Measurements from ENCODE around the gene ACTR3C.
A peak's percentile ranks its signal among the peaks of the same experiment; 100 is the strongest.

The ACTR3C gene

DNA sequence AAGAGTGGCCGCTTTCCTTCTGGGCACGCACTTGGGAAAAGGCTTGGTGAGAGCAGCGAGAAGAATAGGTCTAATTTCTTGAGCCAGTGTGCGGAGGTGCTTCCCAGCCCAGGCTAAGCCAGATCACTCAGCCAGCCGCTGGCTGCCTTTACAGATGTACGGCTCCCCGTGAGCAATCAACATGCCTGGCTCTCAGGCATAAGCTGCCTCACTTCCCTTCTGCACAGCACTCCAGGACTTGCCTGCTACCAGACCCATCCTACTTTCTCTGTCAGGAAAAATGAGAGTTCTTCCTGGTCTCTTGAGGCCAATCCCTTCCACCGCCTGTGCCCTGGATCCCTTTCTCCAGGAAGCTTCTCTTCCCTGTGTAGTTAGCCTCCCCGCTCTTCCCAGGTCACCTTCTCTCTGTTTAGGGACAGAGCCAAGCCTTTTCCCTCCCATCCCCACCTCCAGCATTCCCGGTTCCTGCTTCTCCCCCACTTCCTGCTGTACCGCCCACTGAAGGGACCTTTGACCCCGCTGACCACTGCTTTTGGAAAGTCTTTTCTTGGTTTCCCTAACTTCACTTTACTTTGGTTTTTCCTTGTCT is 1.1 kb upstream of the ACTR3C start:
- H3K4me1 ChIP-seq (ENCODE audit: control insufficient read depth, low read length), result peaks cover 29% of the 10 kb centered on the region
- H3K27me3 ChIP-seq (ENCODE audit: control insufficient read depth, low read length), result no peaks in the 10 kb centered on the region
- H4K20me1 ChIP-seq (ENCODE audit: control insufficient read depth, insufficient read depth, low read depth, low read length), result no peaks in the 10 kb centered on the region
- peak overlapping the region; percentile 99 for H3K4me3 ChIP-seq (ENCODE audit: low read length)
- H3K9me3 ChIP-seq (ENCODE audit: control insufficient read depth, insufficient read depth, low read length), result no peaks in the 10 kb centered on the region
- peaks cover 66% of the 10 kb centered on the region for H3K36me3 ChIP-seq (ENCODE audit: control insufficient read depth, low read length)
- peak overlapping the region; percentile 98 for H3K4me2 ChIP-seq (ENCODE audit: low read length)
- H3K27ac ChIP-seq (ENCODE audit: low read depth, low read length), result no peak overlapping the region
- H3K9me2 ChIP-seq (replicated peaks; ENCODE audit: control insufficient read depth, low read length), result no peaks in the 10 kb centered on the region
- H3F3A ChIP-seq (ENCODE audit: control insufficient read depth, insufficient read depth), result no peaks in the 10 kb centered on the region
- peaks cover 38% of the 10 kb centered on the region for H3K79me2 ChIP-seq (ENCODE audit: control insufficient read depth, low read length)
- TF ChIP-seq, protein P1, sequence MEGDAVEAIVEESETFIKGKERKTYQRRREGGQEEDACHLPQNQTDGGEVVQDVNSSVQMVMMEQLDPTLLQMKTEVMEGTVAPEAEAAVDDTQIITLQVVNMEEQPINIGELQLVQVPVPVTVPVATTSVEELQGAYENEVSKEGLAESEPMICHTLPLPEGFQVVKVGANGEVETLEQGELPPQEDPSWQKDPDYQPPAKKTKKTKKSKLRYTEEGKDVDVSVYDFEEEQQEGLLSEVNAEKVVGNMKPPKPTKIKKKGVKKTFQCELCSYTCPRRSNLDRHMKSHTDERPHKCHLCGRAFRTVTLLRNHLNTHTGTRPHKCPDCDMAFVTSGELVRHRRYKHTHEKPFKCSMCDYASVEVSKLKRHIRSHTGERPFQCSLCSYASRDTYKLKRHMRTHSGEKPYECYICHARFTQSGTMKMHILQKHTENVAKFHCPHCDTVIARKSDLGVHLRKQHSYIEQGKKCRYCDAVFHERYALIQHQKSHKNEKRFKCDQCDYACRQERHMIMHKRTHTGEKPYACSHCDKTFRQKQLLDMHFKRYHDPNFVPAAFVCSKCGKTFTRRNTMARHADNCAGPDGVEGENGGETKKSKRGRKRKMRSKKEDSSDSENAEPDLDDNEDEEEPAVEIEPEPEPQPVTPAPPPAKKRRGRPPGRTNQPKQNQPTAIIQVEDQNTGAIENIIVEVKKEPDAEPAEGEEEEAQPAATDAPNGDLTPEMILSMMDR (IDR thresholded peaks at IDR 0.05; ENCODE audit: low read depth, low read length, poor library complexity, severe bottlenecking), result no peak
- no peak for TF ChIP-seq EZH2phosphoT487 (IDR thresholded peaks at IDR 0.05; ENCODE audit: borderline replicate concordance, low read length)

DNA sequence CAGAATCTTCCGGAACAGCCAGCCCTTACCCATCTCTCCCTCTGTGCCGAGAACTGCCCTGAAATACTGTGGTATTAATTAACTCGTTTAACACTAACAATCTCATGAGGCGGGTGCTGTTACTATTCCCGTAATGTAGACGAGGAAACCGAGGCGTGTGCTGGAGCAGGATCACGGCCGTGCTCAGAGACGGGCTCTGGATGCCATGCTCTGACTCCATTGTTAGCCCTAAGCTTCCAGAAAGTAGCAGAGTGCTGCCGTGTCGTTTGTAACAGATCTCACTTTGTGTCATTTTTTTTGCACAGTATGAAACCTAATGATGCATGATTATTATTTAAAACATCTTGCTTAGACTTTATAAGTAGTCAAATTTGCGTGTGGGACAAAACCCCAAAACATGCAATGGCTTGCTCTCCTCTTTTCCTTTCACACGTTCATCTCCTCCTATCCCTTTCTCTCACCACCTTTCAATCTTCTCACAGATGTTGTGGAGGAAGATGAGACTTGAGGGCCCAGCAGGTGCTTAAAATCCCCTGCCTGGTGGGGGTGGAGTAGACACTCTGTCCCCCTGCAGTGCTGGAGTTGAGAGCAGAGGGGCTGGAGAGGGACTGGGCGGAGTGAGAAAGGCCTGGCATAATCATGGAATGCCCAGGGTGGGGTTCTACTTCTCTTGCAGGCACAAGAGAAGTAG is 482 bp upstream of the ACTR3C start:
- Histone ChIP-seq H3K27ac (ENCODE audit: low read depth, low read length) (peak overlapping the region; percentile 72), H3K4me3 (ENCODE audit: low read length) (peak overlapping the region; percentile 99)

DNA sequence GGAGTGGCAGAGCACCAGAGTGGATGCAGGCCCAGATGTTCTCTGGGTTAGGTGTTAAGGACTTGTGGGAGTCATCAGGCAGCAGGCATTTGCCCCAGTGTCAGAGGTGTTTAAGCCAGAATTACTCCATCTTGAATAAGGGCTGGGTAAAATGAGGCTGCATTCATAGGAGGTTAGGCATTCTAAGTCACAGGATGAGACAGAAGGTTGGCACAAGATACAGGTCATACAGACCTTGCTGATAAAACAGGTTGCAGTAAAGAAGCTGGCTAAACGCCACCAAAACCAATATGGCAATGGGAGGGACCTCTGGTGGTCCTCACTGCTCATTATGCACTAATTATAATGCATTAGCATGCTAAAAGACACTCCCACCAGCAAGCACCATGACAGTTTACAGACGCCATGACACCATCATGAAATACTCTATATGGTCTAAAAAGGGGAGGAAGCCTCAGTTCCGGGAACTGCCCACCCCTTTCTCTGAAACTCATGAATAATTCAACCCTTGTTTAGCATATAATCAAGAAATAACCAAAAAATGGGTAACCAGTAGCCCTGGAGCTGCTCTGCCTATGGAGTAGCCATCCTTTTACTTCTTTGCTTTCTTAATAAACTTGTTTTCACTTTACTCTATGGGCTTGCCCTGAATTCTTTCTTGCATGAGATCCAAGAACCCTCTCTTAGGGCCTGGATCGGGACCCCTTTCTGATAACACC is 1.1 kb downstream of the ACTR3C start:
- no peaks in the 10 kb centered on the region for H3K27me3 ChIP-seq (ENCODE audit: control insufficient read depth, low read length)
- no peak for TF ChIP-seq EZH2phosphoT487 (IDR thresholded peaks at IDR 0.05; ENCODE audit: borderline replicate concordance, low read length)
- TF ChIP-seq, protein P1 (IDR thresholded peaks at IDR 0.05; ENCODE audit: low read depth, low read length, poor library complexity, severe bottlenecking), result no peak
- no peaks in the 10 kb centered on the region for H3K9me3 ChIP-seq (ENCODE audit: control insufficient read depth, insufficient read depth, low read length)
- peak overlapping the region; percentile 72 for H3K27ac ChIP-seq (ENCODE audit: low read depth, low read length)
- no peaks in the 10 kb centered on the region for H4K20me1 ChIP-seq (ENCODE audit: control insufficient read depth, insufficient read depth, low read depth, low read length)
- H3K4me2 ChIP-seq (ENCODE audit: low read length), result peak overlapping the region; percentile 98
- peaks cover 29% of the 10 kb centered on the region for H3K4me1 ChIP-seq (ENCODE audit: control insufficient read depth, low read length)
- H3F3A ChIP-seq (ENCODE audit: control insufficient read depth, insufficient read depth), result no peaks in the 10 kb centered on the region
- H3K9me2 ChIP-seq (replicated peaks; ENCODE audit: control insufficient read depth, low read length), result no peaks in the 10 kb centered on the region
- H3K4me3 ChIP-seq (ENCODE audit: low read length), result peak overlapping the region; percentile 99
- peaks cover 44% of the 10 kb centered on the region for H3K36me3 ChIP-seq (ENCODE audit: control insufficient read depth, low read length)
- H3K79me2 ChIP-seq (ENCODE audit: control insufficient read depth, low read length), result peaks cover 38% of the 10 kb centered on the region

More for the DNA sequence above, 482 bp upstream of the ACTR3C start:
- Histone ChIP-seq H3F3A (ENCODE audit: control insufficient read depth, insufficient read depth) (no peaks in the 10 kb centered on the region), H3K9me3 (ENCODE audit: control insufficient read depth, insufficient read depth, low read length) (no peaks in the 10 kb centered on the region), H3K79me2 (ENCODE audit: control insufficient read depth, low read length) (peaks cover 38% of the 10 kb centered on the region), H3K4me2 (ENCODE audit: low read length) (peak overlapping the region; percentile 98), H4K20me1 (ENCODE audit: control insufficient read depth, insufficient read depth, low read depth, low read length) (no peaks in the 10 kb centered on the region), H3K9me2 (replicated peaks; ENCODE audit: control insufficient read depth, low read length) (no peaks in the 10 kb centered on the region), H3K4me1 (ENCODE audit: control insufficient read depth, low read length) (peaks cover 29% of the 10 kb centered on the region), H3K36me3 (ENCODE audit: control insufficient read depth, low read length) (peaks cover 60% of the 10 kb centered on the region), H3K27me3 (ENCODE audit: control insufficient read depth, low read length) (no peaks in the 10 kb centered on the region)
- TF ChIP-seq EZH2phosphoT487 (IDR thresholded peaks at IDR 0.05; ENCODE audit: borderline replicate concordance, low read length), result no peak
- TF ChIP-seq, protein P1 (IDR thresholded peaks at IDR 0.05; ENCODE audit: low read depth, low read length, poor library complexity, severe bottlenecking), result no peak

Measured in DOHH2 (cell line).